Spleen (tissue), 11 donors: ENCODE measurements around the gene CLCF1. TPM values are rescaled to one million over a fixed set of nuclear protein-coding genes. Genes with fewer than 3 reads are reported as not detected.

Experiments
- DNase-seq: peaks from one replicate; pipeline ENCODE4 v3.0.0-alpha.2; 2020
- H3K27ac ChIP-seq, 8 donors: fragments of 200-600 bp; sonication (generic) in 7 of 8; 1 replicate in 4 of 8; 2 replicates in 4 of 8; pipeline versions ENCODE4 v1.5.0 to v1.8.0; 2016 to 2021; ENCODE audit warnings: inconsistent platforms in 4 of 8, mild to moderate bottlenecking in 4 of 8, moderate library complexity in 1 of 8
- H3K27me3 ChIP-seq, 7 donors: fragments of 200-600 bp; sonication (generic) in 6 of 7; replicated peaks in 1 of 7; 1 replicate in 4 of 7; 2 replicates in 3 of 7; pipeline versions ENCODE4 v1.5.0 to v1.8.0; 2016 to 2021; ENCODE audit warnings: inconsistent platforms in 3 of 7, mild to moderate bottlenecking in 1 of 7
- H3K36me3 ChIP-seq, 6 donors: fragments of 200-600 bp; sonication (generic) in 5 of 6; 1 replicate in 4 of 6; 2 replicates in 2 of 6; pipeline versions ENCODE4 v1.5.0 to v1.8.0; 2016 to 2021; ENCODE audit warnings: inconsistent platforms in 2 of 6
- H3K4me1 ChIP-seq, 6 donors: fragments of 200-600 bp; sonication (generic) in 5 of 6; 1 replicate in 3 of 6; 2 replicates in 3 of 6; pipeline versions ENCODE4 v1.5.0 to v1.8.0; 2016 to 2021; ENCODE audit warnings: inconsistent platforms in 3 of 6
- H3K4me3 ChIP-seq, 8 donors: fragments of 200-600 bp; sonication (generic) in 7 of 8; 1 replicate in 4 of 8; 2 replicates in 4 of 8; pipeline versions ENCODE4 v1.5.0 to v1.8.0; 2016 to 2021; ENCODE audit warnings: inconsistent platforms in 4 of 8, mild to moderate bottlenecking in 4 of 8, moderate library complexity in 2 of 8
- H3K9me3 ChIP-seq, 8 donors: fragments of 200-600 bp; sonication (generic) in 7 of 8; 1 replicate in 4 of 8; 2 replicates in 4 of 8; pipeline versions ENCODE4 v1.5.0 to v1.8.0; 2016 to 2021; ENCODE audit warnings: inconsistent platforms in 4 of 8
- POLR2A ChIP-seq, 3 donors: fragments of 450-650 bp; IDR thresholded peaks; one replicate each; pipeline ENCODE4 v1.5.1; 2017; ENCODE audit warnings: antibody characterized with exemption in 3 of 3, mild to moderate bottlenecking in 1 of 3
- POLR2AphosphoS5 ChIP-seq, 3 donors: sonication (generic); formaldehyde crosslinking; IDR thresholded peaks; one replicate each; pipeline ENCODE4 v1.5.1; 2017; ENCODE audit warnings: antibody characterized with exemption in 3 of 3
- WGBS, 5 donors: extraction: QIAGEN DNeasy Blood & Tissue Kit in 3 of 5; methylation state at CpG; one replicate each; pipeline versions ENCODE4 v1.1.5 to v1.1.7; 2013 to 2018; 5-methylcytosine and 5-hydroxymethylcytosine counted together
- intact Hi-C: fragments of 100-400 bp; cut with DNase I; formaldehyde crosslinking; loops from one replicate; pipeline ENCODE4 v1.15.0; 2023; ENCODE audit warnings: low total_unique reads
- polyA plus RNA-seq, 3 donors: library from polyadenylated mRNA; stranded (reverse); fragments of 200-250 nt; gene quantifications; one replicate each; pipeline ENCODE4 v1.2.1, GENCODE V29; 2013
- total RNA-seq, 7 donors: library from RNA; depleted of rRNA in 3 of 7; stranded (reverse); fragments of >200 nt in 3 of 7; fragmentation: NEBNext Ultra II Directional in 4 of 7; extraction: Animal tissue kit (Norgen Biotek cat#: 25700) in 4 of 7; gene quantifications; one replicate each; pipeline versions ENCODE4 v1.1.0 to v1.2.1, GENCODE V29; 2016 to 2021
- TF ChIP-seq, protein P1 (sequence below), 11 experiments: fragments of 200-600 bp in 7 of 11; fragments of 450-650 bp in 4 of 11; sonication (generic) in 4 of 11; IDR thresholded peaks in 8 of 11; conservative IDR thresholded peaks in 3 of 11; 1 replicate in 7 of 11; 2 replicates in 4 of 11; pipeline versions ENCODE4 v1.4.0 to v1.8.0; 2016 to 2021; ENCODE audit warnings: antibody characterized with exemption in 11 of 11, inconsistent platforms in 4 of 11, mild to moderate bottlenecking in 1 of 11
- donor health status: healthy with polysubstance abuse.
- donor health status: DM: no; HTN: no; CAD: no; lungs with moderate emphysema.
- donor health status: DM: no; HTN: no; CAD: no.
- donor health status: Bipolar disorder and iron deficiency.
- donor health status: healthy.
- donor health status: DM: no; HTN: no; CAD: no.
- donor health status: DM: yes; HTN: yes; CAD: no.

CLCF1 gene
- total and polyA plus RNA-seq, 10 donors, result 4.3 to 13.7 (median 7.4) TPM

DNA sequence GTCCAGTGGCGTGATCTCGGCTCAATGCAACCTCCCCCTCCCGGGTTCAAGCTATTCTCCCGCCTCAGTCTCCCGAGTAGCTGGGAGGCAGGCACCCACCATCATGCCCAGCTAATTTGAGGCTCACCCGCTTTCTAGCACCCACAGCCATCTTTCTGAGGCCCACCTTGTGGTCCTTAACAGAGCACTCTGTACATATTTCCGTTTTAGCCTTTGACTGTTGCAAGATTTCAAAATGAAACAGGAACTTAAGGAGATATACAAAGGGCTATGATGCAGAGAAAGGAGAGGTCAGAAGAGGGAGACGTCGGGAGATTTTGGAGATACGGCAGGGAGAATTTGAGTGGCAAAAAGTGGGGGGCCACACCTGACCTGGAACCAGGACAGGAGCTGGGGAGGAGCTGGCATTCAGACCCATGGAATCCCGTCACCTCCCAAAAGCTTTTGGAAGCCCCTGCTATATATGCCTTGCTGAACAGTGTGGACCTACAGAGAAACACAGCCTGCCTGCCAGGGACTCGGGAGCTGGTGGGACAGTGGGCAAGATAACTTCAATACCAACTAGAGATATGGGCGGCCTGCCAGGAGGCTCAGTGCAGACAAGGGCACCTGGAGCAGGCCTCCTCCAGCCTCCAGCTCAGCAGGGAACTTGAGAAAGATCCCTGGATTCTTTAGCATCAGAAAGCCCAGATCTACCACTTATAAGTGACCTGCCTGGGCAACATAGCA lies 8.0 kb upstream of the CLCF1 start:
- Histone ChIP-seq H3K4me1 (peaks cover 8 to 43% (median 25%) of the 10 kb centered on the region in 6 donors), H3K4me3 (peak overlapping the region in 1 of 8 donors; percentile 32), H3K27me3 (no peaks in the 10 kb centered on the region), H3K36me3 (no peaks in the 10 kb centered on the region), H3K9me3 (no peaks in the 10 kb centered on the region), H3K27ac (peak overlapping the region; percentile 57 to 89 (median 80))
- TF ChIP-seq POLR2AphosphoS5 (IDR thresholded peaks at IDR 0.05) (peak in 1 of 3 donors; percentile 23), POLR2A (IDR thresholded peaks at IDR 0.05) (no peak)
- TF ChIP-seq, protein P1, sequence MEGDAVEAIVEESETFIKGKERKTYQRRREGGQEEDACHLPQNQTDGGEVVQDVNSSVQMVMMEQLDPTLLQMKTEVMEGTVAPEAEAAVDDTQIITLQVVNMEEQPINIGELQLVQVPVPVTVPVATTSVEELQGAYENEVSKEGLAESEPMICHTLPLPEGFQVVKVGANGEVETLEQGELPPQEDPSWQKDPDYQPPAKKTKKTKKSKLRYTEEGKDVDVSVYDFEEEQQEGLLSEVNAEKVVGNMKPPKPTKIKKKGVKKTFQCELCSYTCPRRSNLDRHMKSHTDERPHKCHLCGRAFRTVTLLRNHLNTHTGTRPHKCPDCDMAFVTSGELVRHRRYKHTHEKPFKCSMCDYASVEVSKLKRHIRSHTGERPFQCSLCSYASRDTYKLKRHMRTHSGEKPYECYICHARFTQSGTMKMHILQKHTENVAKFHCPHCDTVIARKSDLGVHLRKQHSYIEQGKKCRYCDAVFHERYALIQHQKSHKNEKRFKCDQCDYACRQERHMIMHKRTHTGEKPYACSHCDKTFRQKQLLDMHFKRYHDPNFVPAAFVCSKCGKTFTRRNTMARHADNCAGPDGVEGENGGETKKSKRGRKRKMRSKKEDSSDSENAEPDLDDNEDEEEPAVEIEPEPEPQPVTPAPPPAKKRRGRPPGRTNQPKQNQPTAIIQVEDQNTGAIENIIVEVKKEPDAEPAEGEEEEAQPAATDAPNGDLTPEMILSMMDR (IDR thresholded peaks at IDR 0.05 in 8 of 11, conservative IDR thresholded peaks at IDR 0.05 in 3 of 11), result peak in 2 of 11 experiments; percentile 17 to 23
- WGBS, 5 donors, result 42 to 59% (median 52%) methylated on average over 12 to 13 of the region's 13 CpGs
- no peak for DNase-seq
- intact Hi-C loops, result loop anchor here (5.0 to 10.0 kb wide), 2 partner anchors 34 to 127 kb away; no protein-coding TSS in a partner anchor

DNA sequence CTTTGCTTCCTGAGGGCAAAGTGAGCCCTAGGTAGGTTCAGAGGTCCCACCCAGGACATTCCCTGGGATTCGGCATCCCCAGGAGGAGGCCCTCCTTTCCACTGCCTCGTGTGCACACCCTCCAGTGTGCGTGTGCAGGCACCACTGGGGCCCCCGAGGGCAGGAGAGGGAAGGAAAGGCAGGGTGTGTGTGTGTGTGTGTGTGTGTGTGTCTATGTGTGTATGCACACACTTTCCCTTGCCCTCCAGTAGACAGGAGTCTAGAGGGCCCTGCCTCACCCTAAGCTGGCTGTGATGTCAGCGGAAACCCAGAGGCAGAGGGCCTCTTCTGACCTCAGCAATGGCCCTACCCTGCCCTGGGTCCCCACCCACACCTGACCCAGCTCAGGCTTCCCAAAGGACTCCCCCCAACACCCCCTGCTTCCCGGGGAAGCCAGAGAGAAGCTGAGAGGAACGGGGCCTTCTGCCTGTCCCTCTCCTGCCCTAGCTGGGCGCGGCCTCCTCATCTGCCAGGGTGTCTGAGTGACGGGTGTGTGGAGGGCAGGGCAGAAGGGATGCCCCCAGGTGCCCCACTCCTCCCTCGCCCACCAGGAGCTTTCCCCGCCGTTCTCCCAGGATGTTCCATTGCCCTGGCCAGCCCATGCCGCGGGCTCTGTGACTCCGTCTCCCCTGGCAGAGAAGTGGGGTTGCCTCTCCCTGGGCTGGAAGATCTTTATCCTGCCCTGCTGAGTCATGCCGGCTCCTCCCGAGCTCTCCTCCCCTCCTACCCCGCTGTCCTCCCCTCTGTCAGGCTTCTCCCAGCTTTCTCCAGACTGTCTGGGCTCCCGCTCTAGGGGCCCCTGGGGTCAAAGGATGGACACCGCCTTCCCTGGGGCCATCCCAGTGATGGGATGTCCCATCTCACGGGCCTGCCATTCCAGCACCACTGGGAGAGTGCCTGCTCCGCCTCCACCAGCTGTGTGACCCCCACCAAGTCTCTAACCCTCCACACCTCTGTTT lies 6.0 kb upstream of the CLCF1 start:
- 65 to 83% (median 75%) methylated on average over 20 to 23 of the region's 23 CpGs for WGBS, 5 donors
- peaks cover 0 to 3% (median 0%) of the 10 kb centered on the region in 7 donors for H3K27me3 ChIP-seq
- H3K4me1 ChIP-seq, result peaks cover 11 to 61% (median 34%) of the 10 kb centered on the region in 6 donors
- no peak for DNase-seq
- TF ChIP-seq POLR2A (IDR thresholded peaks at IDR 0.05) (no peak), POLR2AphosphoS5 (IDR thresholded peaks at IDR 0.05) (no peak)
- TF ChIP-seq, protein P1 (IDR thresholded peaks at IDR 0.05 in 8 of 11, conservative IDR thresholded peaks at IDR 0.05 in 3 of 11), result no peak
- no peaks in the 10 kb centered on the region for H3K36me3 ChIP-seq
- intact Hi-C loops, result loop anchor here (5.0 to 10.0 kb wide), 2 partner anchors 32 to 125 kb away; no protein-coding TSS in a partner anchor
- H3K9me3 ChIP-seq, result no peaks in the 10 kb centered on the region
- peak overlapping the region in 1 of 8 donors; percentile 47 for H3K27ac ChIP-seq
- H3K4me3 ChIP-seq, result no peak overlapping the region

DNA sequence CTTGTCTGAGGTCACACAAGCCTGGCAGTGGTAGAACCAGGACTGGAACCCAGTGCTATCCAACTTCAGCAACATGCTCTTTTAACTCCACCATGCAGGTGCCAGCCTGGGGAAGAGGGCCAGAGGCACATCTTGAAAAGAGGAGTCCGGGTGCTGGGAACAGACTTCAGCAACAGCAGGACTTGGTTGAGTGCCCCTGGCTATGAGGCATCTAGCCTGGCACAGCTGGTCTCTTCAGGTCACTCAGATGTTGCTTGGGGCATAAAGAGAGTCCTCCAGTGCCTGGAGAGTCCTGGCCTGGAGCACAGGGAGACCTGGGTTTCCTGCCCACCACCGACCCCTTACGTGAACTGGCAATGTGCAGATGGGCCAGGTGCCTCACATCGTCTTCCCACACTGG lies 5.1 kb upstream of the CLCF1 start:
- TF ChIP-seq, protein P1 (IDR thresholded peaks at IDR 0.05 in 8 of 11, conservative IDR thresholded peaks at IDR 0.05 in 3 of 11), result no peak
- TF ChIP-seq POLR2AphosphoS5 (IDR thresholded peaks at IDR 0.05) (no peak), POLR2A (IDR thresholded peaks at IDR 0.05) (no peak)
- intact Hi-C loops, result no loop called here
- DNase-seq, result no peak
- Histone ChIP-seq H3K27ac (peak overlapping the region in 1 of 8 donors; percentile 47), H3K4me1 (peaks cover 17 to 69% (median 41%) of the 10 kb centered on the region in 6 donors), H3K27me3 (peaks cover 0 to 5% (median 0%) of the 10 kb centered on the region in 7 donors), H3K36me3 (no peaks in the 10 kb centered on the region), H3K4me3 (no peak overlapping the region), H3K9me3 (no peaks in the 10 kb centered on the region)
- 87 to 93% (median 90%) methylated on average over 2 to 4 of the region's 4 CpGs for WGBS, 5 donors
